Limb (tissue), 2 donors: ENCODE measurements around the gene BCAS3.
"Not testable (repeated sequence)": the region's sequence is repeated elsewhere in the genome, so short reads cannot be mapped to it uniquely, and the experiment has no call there.

Experiments used
- DNase-seq, 2 donors: peaks; one replicate each; pipeline ENCODE4 v3.0.0-alpha.2; 2016; ENCODE audit errors: extremely low spot score in 2 of 2

BCAS3 gene

DNA sequence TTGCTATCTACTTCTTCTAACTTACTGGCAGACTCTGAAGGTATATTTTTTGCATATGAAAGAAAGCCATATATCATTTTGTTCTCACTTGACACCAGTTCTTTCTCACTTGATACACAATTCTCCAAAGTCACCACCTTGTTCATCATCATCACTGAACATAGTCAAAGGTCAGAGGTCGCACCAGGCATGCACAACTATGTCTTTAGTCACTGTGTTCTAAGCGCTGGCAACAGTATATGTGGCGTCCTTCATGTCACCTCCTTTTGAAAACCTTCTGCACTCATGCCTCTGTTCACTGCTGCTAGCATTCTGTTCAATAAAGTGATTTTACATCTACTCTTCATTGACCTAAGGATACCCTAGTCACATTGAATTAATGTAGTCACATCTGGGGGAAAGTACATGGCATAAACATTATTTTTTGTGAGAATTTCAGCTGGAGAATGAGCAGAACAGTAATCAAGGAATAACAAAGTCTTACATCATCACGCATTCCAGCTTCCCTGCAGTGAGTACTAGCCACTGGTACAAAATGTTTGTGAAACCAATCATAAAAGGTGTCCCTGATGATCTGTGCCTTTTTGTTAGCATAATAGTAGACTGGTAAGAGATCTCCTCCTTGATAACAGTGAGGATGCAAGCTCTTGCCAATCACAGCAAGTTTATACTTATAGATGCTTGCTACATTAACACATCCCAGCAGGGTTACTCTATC, 754.1 kb downstream of the BCAS3 start:
- DNase-seq, result no peak

DNA sequence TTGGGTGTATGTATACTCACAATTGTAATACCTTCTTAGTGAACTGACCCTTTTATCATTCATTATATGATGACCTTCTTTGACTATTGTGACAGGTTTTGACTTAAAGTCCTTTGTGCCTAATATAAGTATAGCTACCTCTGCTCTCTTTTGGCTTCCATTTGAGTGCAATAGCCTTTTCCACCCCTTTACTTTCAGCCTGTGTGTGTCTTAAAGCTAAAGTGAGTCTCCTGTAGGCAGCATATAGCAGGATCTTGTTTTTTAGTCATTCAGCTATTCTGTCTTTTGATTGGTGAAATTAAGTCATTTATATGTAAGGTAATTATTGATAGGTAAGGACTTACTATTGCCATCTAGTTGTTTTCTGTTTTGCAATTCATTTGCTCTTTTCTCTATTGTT, 758.6 kb downstream of the BCAS3 start:
- no peak for DNase-seq

DNA sequence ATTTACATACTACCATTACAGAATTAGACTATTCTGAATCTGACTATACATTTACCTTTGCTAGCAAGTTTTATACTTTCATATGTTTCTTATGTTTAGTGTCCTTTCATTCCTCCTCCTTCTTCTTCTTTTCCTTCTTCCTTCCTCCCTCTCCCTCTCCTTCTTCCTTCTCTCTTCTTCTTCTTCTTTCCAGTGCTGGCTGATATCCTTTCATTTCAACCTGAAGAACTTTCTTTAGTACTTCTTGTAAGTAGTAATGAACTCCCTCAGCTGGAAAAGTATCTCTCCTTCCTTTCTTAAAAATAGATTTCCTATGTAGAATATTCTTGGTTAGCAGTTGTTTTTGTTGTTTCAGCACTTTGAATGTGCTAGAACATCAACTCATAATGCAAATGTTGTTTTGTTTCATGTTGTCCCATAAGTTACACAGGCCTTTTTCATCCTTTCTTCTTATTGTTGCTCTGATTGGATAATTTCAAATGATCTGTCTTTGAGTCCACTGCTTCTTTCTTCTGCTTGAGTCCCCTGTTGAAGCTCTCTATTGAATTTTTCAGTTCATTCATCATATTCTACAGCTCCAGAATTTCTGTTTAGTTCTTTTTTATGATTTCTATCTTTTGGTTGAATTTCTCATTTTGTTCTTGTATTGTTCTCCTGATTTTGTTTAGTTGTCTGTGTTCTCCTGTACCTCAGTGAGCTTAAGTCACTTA, 759.5 kb downstream of the BCAS3 start:
- no peak for DNase-seq

DNA sequence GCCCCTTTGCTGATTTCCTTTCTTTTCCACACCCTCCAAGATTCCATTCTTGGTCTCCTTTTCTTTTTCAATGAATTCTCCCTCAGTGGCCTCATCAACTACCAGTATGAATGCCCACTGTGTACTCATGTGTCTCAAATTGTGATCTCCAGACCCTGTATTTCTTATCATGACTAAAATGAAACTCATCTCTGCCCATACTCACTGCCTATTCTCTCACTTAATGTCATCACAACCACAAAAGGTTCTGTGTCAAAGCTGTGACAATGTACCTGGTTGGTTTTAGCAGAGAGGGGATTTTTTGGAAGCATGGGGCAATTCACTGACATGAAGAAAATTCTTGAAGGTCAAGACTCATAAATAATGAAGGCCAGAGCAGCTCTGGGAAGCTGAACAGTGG, 763.0 kb downstream of the BCAS3 start:
- DNase-seq, result no peak

DNA sequence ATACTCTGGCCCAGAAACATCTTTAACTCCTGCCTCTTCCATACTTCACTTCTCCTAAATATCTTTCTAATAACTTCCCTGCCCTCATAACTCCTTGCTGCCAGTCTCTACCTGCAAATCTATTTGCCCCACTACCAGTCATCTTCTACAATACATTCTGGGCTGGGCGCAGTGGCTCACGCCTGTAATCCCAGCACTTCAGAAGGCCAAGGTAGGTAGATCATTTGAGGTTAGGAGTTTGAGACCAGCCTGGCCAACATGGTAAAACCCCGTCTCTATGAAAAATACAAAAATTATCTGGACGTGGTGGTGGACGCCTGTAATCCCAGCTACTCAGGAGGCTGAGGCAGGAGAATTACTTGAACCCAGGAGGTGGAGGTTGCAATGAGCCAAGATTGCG, 763.9 kb downstream of the BCAS3 start:
- not testable (repeated sequence) for DNase-seq

DNA sequence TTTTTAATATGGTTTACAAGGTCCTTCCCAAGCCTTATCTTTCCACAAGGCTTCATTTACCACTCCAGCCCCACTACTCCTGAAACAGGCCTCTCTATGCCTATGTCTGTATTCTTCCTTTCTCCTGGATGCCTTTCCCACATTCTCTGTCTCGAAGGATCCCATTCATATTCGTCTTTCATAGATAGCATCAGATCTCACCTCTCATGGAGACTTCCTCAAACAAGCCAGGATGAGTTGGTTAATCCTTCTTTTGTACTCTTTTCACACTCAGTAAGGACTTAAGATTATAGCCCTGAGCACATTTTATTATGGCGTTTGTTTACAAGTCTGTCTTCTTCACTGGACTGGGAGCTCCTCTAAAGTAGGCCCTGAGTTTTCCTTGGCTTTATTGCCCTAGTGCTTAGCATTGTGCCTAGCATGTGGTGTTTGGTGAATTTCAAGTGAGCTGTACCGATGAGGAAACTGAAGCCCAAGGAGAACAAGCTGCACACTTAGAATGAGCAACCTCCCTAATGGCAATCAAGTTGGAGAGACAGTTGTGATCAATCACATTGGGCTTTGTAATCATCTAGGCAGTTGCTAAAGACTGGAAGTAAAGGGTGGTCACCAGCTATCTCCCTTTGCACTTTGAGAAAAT, 764.6 kb downstream of the BCAS3 start:
- DNase-seq, result no peak
